Activated CD4-positive, alpha-beta T cell treated with anti-CD3 and anti-CD28 coated beads for 36 hours (primary cell): Measurements from ENCODE around the gene RFX4. TPM values are rescaled to one million over a fixed set of nuclear protein-coding genes. Genes with fewer than 3 reads are reported as not detected.

Source experiments
- ATAC-seq: fragments of 200-7000 bp; cut with Tn5 transposase; one replicate; pipeline ENCODE4 v1.10.0; 2021; ENCODE audit warnings: mild to moderate bottlenecking, moderate library complexity
- CTCF ChIA-PET: fragments of 350-600 bp; sonication (Branson Sonifier 250); formaldehyde crosslinking; loops from one replicate; lab custom pipeline; 2021; ENCODE audit warnings: antibody characterized with exemption; lab: Charles Lee
- POLR2A ChIA-PET: fragments of 350-600 bp; sonication (Branson Sonifier 250); formaldehyde crosslinking; loops from one replicate; lab custom pipeline; 2021; ENCODE audit warnings: antibody characterized with exemption, inconsistent platforms; lab: Charles Lee
- DNase-seq: peaks from one replicate; pipeline ENCODE4 v3.0.0-alpha.2; 2020
- H3K27ac Mint-ChIP-seq: one replicate; pipeline ENCODE4 v1.8.0; 2021; ENCODE audit warnings: mixed read lengths
- H3K27me3 Mint-ChIP-seq: one replicate; pipeline ENCODE4 v1.8.0; 2021; ENCODE audit warnings: mixed read lengths
- H3K36me3 Mint-ChIP-seq: one replicate; pipeline ENCODE4 v1.8.0; 2021; ENCODE audit warnings: low read depth, mixed read lengths
- H3K4me1 Mint-ChIP-seq: one replicate; pipeline ENCODE4 v1.8.0; 2021; ENCODE audit warnings: mixed read lengths
- H3K4me3 Mint-ChIP-seq: one replicate; pipeline ENCODE4 v1.8.0; 2021; ENCODE audit warnings: mild to moderate bottlenecking, moderate library complexity, mixed read lengths
- H3K9me3 Mint-ChIP-seq: one replicate; pipeline ENCODE4 v1.8.0; 2021; ENCODE audit warnings: low read depth, mixed read lengths
- intact Hi-C, 2 experiments: fragments of 100-400 bp; cut with DNase I in 1 of 2; cut with micrococcal nuclease in 1 of 2; formaldehyde crosslinking; loops; one replicate each; pipeline versions ENCODE4 v1.14.2 to v1.15.1; 2022 to 2024; cut with DNase I, micrococcal nuclease
- total RNA-seq, 2 experiments: library from RNA; stranded (reverse); gene quantifications; one replicate each; pipeline ENCODE4 v1.2.3, GENCODE V29; 2021

Gene RFX4
- total RNA-seq, 2 experiments from 2014 or later = not detected

DNA sequence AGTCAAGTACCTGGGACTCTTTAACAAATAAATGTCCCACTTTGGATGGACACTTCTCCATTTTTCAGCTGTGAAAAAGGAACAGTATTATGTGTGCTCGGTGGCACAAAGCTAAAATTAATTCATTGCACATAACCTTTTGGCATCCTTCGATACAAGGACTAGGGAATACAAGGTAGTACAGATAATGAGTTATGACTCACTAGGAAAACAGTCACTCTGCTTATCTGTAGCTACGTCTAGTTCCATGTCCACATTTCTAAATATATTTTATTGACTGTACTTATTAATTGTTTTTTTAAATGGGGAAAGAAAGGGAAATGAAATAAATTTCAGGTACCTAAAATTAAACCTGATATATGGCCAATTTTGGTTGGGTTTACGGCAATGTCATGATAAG lies 156.5 kb downstream of the RFX4 start:
- ChIA-PET POLR2A (no interaction called here), CTCF (interaction anchor here (1.1 kb wide), 1 partner anchor 180 kb away, joined by 4 read pairs; no protein-coding TSS in a partner anchor)
- no peaks in the 10 kb centered on the region for H3K4me1 Mint-ChIP-seq
- DNase-seq (no peak), ATAC-seq (no peak)
- intact Hi-C loops = loop anchor here in 1 of 2 experiments (5.0 kb wide), 1 partner anchor 178 kb away; no protein-coding TSS in a partner anchor
- H3K9me3 Mint-ChIP-seq = no peaks in the 10 kb centered on the region
- no peak overlapping the region for H3K27ac Mint-ChIP-seq
- no peaks in the 10 kb centered on the region for H3K27me3 Mint-ChIP-seq
- no peaks in the 10 kb centered on the region for H3K36me3 Mint-ChIP-seq
- H3K4me3 Mint-ChIP-seq = no peak overlapping the region

DNA sequence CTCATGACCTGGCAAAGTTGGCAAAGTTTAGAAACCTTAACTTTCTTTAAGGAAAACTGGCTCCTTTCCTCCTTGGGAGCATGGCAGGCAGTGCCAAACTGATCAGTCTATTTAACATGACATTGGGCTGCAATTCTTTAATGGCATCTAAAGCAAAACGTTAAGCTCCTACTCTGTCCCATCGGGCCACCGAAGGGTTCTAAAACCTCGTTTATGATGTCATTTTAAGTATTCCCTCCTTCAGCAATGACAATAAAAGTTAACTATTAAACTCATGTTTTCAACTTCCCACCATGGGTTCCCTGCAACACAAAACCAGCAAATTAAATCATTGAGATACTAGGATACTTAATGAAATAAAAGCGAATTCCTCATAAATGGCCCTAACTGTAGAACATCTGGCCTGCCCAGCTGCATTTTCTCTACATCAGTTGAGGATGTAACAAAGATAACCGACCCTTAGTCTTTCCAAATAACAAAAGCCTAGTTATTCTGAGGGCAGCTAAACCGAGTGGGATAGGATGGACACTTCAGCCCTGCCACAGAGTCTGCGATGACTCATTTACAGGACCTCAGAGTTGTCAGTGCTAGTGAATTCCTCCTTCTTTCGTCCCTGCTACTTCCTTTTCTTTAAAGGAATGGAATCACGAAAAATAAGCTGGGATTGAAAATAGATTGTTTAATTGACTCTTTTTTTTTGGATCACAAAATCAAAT lies 157.2 kb downstream of the RFX4 start:
- H3K27me3 Mint-ChIP-seq = no peaks in the 10 kb centered on the region
- intact Hi-C loops = loop anchor here in 1 of 2 experiments (5.0 kb wide), 1 partner anchor 177 kb away; no protein-coding TSS in a partner anchor
- POLR2A ChIA-PET = no interaction called here
- ATAC-seq (no peak), DNase-seq (no peak)
- CTCF ChIA-PET = interaction anchor here (1.1 kb wide), 1 partner anchor 16 kb away, joined by 3 read pairs; no protein-coding TSS in a partner anchor
- no peak overlapping the region for H3K4me3 Mint-ChIP-seq
- H3K4me1 Mint-ChIP-seq = no peaks in the 10 kb centered on the region
- no peaks in the 10 kb centered on the region for H3K36me3 Mint-ChIP-seq
- no peaks in the 10 kb centered on the region for H3K9me3 Mint-ChIP-seq
- no peak overlapping the region for H3K27ac Mint-ChIP-seq

DNA sequence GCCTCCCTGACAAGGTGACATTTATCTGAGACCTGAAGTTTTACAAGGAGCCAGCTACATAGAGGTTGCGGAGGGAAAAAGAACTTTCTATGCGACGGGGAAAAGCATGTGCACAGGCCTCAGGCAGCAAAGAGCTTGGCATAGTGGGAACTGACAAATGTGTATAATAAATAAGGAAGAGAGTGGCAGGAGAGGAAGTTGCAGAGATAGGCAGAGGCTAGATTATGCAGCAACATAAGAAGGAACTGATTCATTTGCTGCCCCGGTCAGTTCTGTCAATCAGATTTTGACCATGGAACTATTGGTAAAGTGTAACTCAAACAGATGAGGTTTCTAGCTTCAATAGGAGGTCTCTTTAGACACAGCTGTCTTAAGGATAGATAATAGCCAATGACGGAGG lies 158.0 kb downstream of the RFX4 start:
- POLR2A ChIA-PET = no interaction called here
- CTCF ChIA-PET = interaction anchor here (1.1 to 1.2 kb wide), 2 partner anchors 10 to 15 kb away, joined by 3 to 5 read pairs; no protein-coding TSS in a partner anchor
- ATAC-seq = no peak
- H3K9me3 Mint-ChIP-seq = no peaks in the 10 kb centered on the region
- H3K36me3 Mint-ChIP-seq = no peaks in the 10 kb centered on the region
- no peak overlapping the region for H3K4me3 Mint-ChIP-seq
- no peak overlapping the region for H3K27ac Mint-ChIP-seq
- DNase-seq = no peak
- intact Hi-C loops = no loop called here
- H3K4me1 Mint-ChIP-seq = no peaks in the 10 kb centered on the region
- H3K27me3 Mint-ChIP-seq = no peaks in the 10 kb centered on the region

GRCh38 chr12:106741247-106741646 lies 158.4 kb downstream of the RFX4 start:
- no peak for DNase-seq
- Mint-ChIP-seq H3K27ac (no peak overlapping the region), H3K4me1 (no peaks in the 10 kb centered on the region), H3K36me3 (no peaks in the 10 kb centered on the region), H3K9me3 (no peaks in the 10 kb centered on the region), H3K4me3 (no peak overlapping the region), H3K27me3 (no peaks in the 10 kb centered on the region)
- intact Hi-C loops = no loop called here
- ATAC-seq = no peak
- ChIA-PET CTCF (interaction anchor here (0.6 to 1.2 kb wide), 4 partner anchors 9 to 1140 kb away, joined by 3 to 5 read pairs (median 4); no protein-coding TSS in a partner anchor), POLR2A (no interaction called here)

- Mint-ChIP-seq H3K36me3 (no peaks in the 10 kb centered on the region), H3K9me3 (no peaks in the 10 kb centered on the region), H3K27ac (no peak overlapping the region), H3K27me3 (no peaks in the 10 kb centered on the region), H3K4me1 (peaks cover 17% of the 10 kb centered on the region), H3K4me3 (no peak overlapping the region)
- CTCF ChIA-PET = no interaction called here
- intact Hi-C loops = no loop called here
- ATAC-seq (no peak), DNase-seq (no peak)
- POLR2A ChIA-PET = no interaction called here
Observed at GRCh38 chr12:106743270-106743988, 160.6 kb downstream of the RFX4 start.

- no peak for ATAC-seq
- H3K27ac Mint-ChIP-seq = no peak overlapping the region
- no peaks in the 10 kb centered on the region for H3K36me3 Mint-ChIP-seq
- intact Hi-C loops = no loop called here
- H3K4me1 Mint-ChIP-seq = peaks cover 20% of the 10 kb centered on the region
- H3K4me3 Mint-ChIP-seq = no peak overlapping the region
- ChIA-PET POLR2A (no interaction called here), CTCF (no interaction called here)
- DNase-seq = no peak
- H3K27me3 Mint-ChIP-seq = no peaks in the 10 kb centered on the region
- no peaks in the 10 kb centered on the region for H3K9me3 Mint-ChIP-seq
Observed at GRCh38 chr12:106744600-106744999, 161.8 kb downstream of the RFX4 start.

- H3K27ac Mint-ChIP-seq = no peak overlapping the region
- no peak for DNase-seq
- CTCF ChIA-PET = no interaction called here
- peaks cover 20% of the 10 kb centered on the region for H3K4me1 Mint-ChIP-seq
- H3K4me3 Mint-ChIP-seq = no peak overlapping the region
- POLR2A ChIA-PET = no interaction called here
- H3K9me3 Mint-ChIP-seq = no peaks in the 10 kb centered on the region
- no peaks in the 10 kb centered on the region for H3K36me3 Mint-ChIP-seq
- no peaks in the 10 kb centered on the region for H3K27me3 Mint-ChIP-seq
- intact Hi-C loops = no loop called here
- ATAC-seq = no peak
Observed at GRCh38 chr12:106745181-106745745, 162.5 kb downstream of the RFX4 start.

DNA sequence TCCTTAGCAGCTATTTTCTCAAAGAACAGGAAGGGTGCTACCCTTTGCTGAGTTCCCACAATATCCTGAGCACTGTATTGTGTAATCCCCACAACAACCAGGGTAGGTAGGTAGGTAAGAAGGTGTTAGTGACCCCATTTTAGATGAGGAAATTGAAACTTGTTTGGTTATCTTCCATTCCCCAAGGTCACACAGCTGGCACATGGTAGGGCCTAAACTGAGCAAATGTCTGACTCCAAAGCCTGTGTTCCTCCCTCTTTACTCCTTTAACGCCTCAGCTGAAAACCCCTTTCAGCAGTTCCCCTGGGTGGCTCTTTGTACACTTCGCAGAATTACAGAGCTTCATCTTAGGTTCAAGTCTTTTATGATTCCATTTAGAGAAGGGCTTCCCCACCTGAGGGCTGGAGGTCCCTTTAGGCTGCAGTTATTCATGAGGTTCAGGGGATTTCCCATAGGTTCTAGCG lies 165.2 kb downstream of the RFX4 start:
- DNase-seq = peak; percentile 30

DNA sequence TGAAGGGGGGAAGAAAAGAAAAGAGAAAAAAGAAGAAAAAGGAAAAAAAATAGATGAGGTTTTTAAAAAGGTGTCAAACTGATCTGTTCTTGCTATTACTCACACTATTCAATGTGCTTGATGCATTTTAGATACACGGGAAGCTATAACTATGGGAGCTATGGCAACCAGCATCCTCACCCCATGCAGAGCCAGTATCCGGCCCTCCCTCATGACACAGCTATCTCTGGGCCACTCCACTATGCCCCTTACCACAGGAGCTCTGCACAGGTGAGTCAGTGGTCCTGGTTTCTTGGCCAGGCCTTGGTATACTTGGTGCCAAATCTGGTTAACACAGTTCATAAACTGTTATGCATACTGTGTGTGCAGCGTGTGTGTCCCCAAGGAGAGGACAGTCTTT lies 167.7 kb downstream of the RFX4 start:
- no peaks in the 10 kb centered on the region for H3K36me3 Mint-ChIP-seq
- H3K27me3 Mint-ChIP-seq = no peaks in the 10 kb centered on the region
- peaks cover 40% of the 10 kb centered on the region for H3K4me1 Mint-ChIP-seq
- H3K27ac Mint-ChIP-seq = no peak overlapping the region
- intact Hi-C loops = no loop called here
- DNase-seq (no peak), ATAC-seq (no peak)
- POLR2A ChIA-PET = no interaction called here
- no peak overlapping the region for H3K4me3 Mint-ChIP-seq
- peaks cover 4% of the 10 kb centered on the region for H3K9me3 Mint-ChIP-seq
- CTCF ChIA-PET = interaction anchor here (1.0 kb wide), 1 partner anchor 9 kb away, joined by 5 read pairs; no protein-coding TSS in a partner anchor

More for the DNA sequence above, 165.2 kb downstream of the RFX4 start:
- POLR2A ChIA-PET = no interaction called here
- ATAC-seq = peak; percentile 66
- intact Hi-C loops = no loop called here
- no peak overlapping the region for H3K4me3 Mint-ChIP-seq
- no peaks in the 10 kb centered on the region for H3K27me3 Mint-ChIP-seq
- H3K4me1 Mint-ChIP-seq = peaks cover 25% of the 10 kb centered on the region
- CTCF ChIA-PET = interaction anchor here (1.0 to 1.7 kb wide), 3 partner anchors 15 to 25 kb away, joined by 3 to 9 read pairs (median 3); no protein-coding TSS in a partner anchor
- H3K9me3 Mint-ChIP-seq = peaks cover 4% of the 10 kb centered on the region
- no peaks in the 10 kb centered on the region for H3K36me3 Mint-ChIP-seq
- peak overlapping the region; percentile 64 for H3K27ac Mint-ChIP-seq

GRCh38 chr12:106753526-106753925 lies 170.7 kb downstream of the RFX4 start:
- ATAC-seq (peak; percentile 99), DNase-seq (peak; percentile 81)
- ChIA-PET CTCF (interaction anchor here (0.7 to 1.3 kb wide), 2 partner anchors 13 to 15 kb away, joined by 3 to 8 read pairs; no protein-coding TSS in a partner anchor), POLR2A (no interaction called here)
- intact Hi-C loops = loop anchor here in 1 of 2 experiments (2.0 kb wide), 1 partner anchor 21 kb away; the partner anchor contains the start of gene RIC8B
- Mint-ChIP-seq H3K4me1 (peaks cover 23% of the 10 kb centered on the region), H3K36me3 (no peaks in the 10 kb centered on the region), H3K9me3 (peaks cover 4% of the 10 kb centered on the region), H3K4me3 (peak overlapping the region; percentile 29), H3K27ac (peak overlapping the region; percentile 90), H3K27me3 (no peaks in the 10 kb centered on the region)

- no peaks in the 10 kb centered on the region for H3K27me3 Mint-ChIP-seq
- no peaks in the 10 kb centered on the region for H3K36me3 Mint-ChIP-seq
- POLR2A ChIA-PET = no interaction called here
- intact Hi-C loops = no loop called here
- peaks cover 23% of the 10 kb centered on the region for H3K4me1 Mint-ChIP-seq
- DNase-seq (no peak), ATAC-seq (no peak)
- H3K27ac Mint-ChIP-seq = peak overlapping the region; percentile 90
- H3K4me3 Mint-ChIP-seq = no peak overlapping the region
- peaks cover 4% of the 10 kb centered on the region for H3K9me3 Mint-ChIP-seq
- CTCF ChIA-PET = interaction anchor here (1.3 kb wide), 1 partner anchor 12 kb away, joined by 8 read pairs; no protein-coding TSS in a partner anchor
Observed at GRCh38 chr12:106754331-106754730, 171.5 kb downstream of the RFX4 start.
